K562 (cell line): ENCODE data around the gene TRAPPC2L. TPM values are rescaled to one million over a fixed set of nuclear protein-coding genes. Genes with fewer than 3 reads are reported as not detected.
A peak's percentile ranks its signal among the peaks of the same experiment; 100 is the strongest.

Experiments
- C11orf30 ChIP-seq: fragments of 450-650 bp; IDR thresholded peaks from 2 replicates; pipeline ENCODE4 v1.6.1; 2016; ENCODE audit warnings: low read depth, mild to moderate bottlenecking
- CBFA2T3 ChIP-seq: fragments of 450-650 bp; IDR thresholded peaks from 2 replicates; pipeline ENCODE4 v1.6.1; 2017
- CCNT2 ChIP-seq: IDR thresholded peaks from 2 replicates; pipeline ENCODE4 v1.6.1; 2011; ENCODE audit warnings: borderline replicate concordance, low read depth, mild to moderate bottlenecking, moderate library complexity, mixed read lengths, low read length; ENCODE audit not compliant: insufficient read length; ENCODE audit errors: extremely low read depth
- CLOCK ChIP-seq: fragments of 250-450 bp; sonication (Bioruptor Pico); IDR thresholded peaks from 2 replicates; pipeline ENCODE4 v1.4.0; 2020; ENCODE audit warnings: mild to moderate bottlenecking, moderate library complexity, borderline replicate concordance
- CXXC5 ChIP-seq: fragments of 250-450 bp; sonication (Bioruptor Pico); IDR thresholded peaks from 2 replicates; pipeline ENCODE4 v1.8.0; 2022; ENCODE audit warnings: inconsistent platforms, mild to moderate bottlenecking, moderate library complexity
- DNMT1 ChIP-seq: fragments of 450-650 bp; IDR thresholded peaks from 2 replicates; pipeline ENCODE4 v1.6.1; 2016; ENCODE audit warnings: antibody characterized with exemption, mild to moderate bottlenecking
- ERF ChIP-seq: fragments of 450-650 bp; formaldehyde crosslinking; IDR thresholded peaks from 2 replicates; pipeline ENCODE4 v1.4.0; 2020; ENCODE audit warnings: mild to moderate bottlenecking, mixed read lengths
- FOXK2 ChIP-seq, 2 experiments: fragments of 450-650 bp; IDR thresholded peaks in 1 of 2; conservative IDR thresholded peaks in 1 of 2; 2 replicates each; pipeline ENCODE4 v1.6.1; 2016; ENCODE audit warnings: low read depth in 2 of 2, mild to moderate bottlenecking in 1 of 2
- HDAC2 ChIP-seq: fragments of 450-650 bp; IDR thresholded peaks from 2 replicates; pipeline ENCODE4 v1.6.1; 2016; ENCODE audit warnings: mild to moderate bottlenecking
- ILF3 ChIP-seq: fragments of 450-650 bp; IDR thresholded peaks from 2 replicates; pipeline ENCODE4 v1.6.1; 2018; ENCODE audit warnings: antibody characterized with exemption, mild to moderate bottlenecking, moderate library complexity, borderline replicate concordance
- MITF ChIP-seq: IDR thresholded peaks from 2 replicates; pipeline ENCODE4 v1.6.1; 2014; ENCODE audit warnings: antibody characterized with exemption
- TCF3 ChIP-seq: sonication (generic); formaldehyde crosslinking; IDR thresholded peaks from 2 replicates; pipeline ENCODE4 v1.4.0; 2020; ENCODE audit warnings: mild to moderate bottlenecking, missing genetic modification reagents
- TEAD1 ChIP-seq, 2 experiments: fragments of 450-650 bp in 1 of 2; sonication (generic) in 1 of 2; formaldehyde crosslinking; IDR thresholded peaks; 2 replicates each; pipeline versions ENCODE4 v1.4.0 to v1.8.0; 2020 to 2022; ENCODE audit warnings: mild to moderate bottlenecking in 2 of 2, missing genetic modification reagents in 1 of 2
- USF1 ChIP-seq: sonication (generic); formaldehyde crosslinking; IDR thresholded peaks from 2 replicates; pipeline ENCODE4 v1.9.0; 2022; ENCODE audit warnings: mild to moderate bottlenecking, missing genetic modification reagents
- ZNF239 ChIP-seq: fragments of 250-450 bp; sonication (Bioruptor Pico); IDR thresholded peaks from 2 replicates; pipeline ENCODE4 v1.4.0; 2020; ENCODE audit warnings: mild to moderate bottlenecking
- polyA plus RNA-seq, 8 experiments: library from polyadenylated mRNA; depleted of rRNA in 4 of 8; stranded (reverse) in 5 of 8; unstranded in 3 of 8; fragments of >200 nt; fragmentation: Nextera tagmentation in 2 of 8; fragmentation: Illumina TruSeq in 1 of 8; extraction: Ambion mirVana in 2 of 8; extraction: Trizol in 1 of 8; gene quantifications; 2 replicates each; pipeline versions ENCODE4 v1.2.1 to v1.2.3, GENCODE V29; 2011 to 2014; ENCODE audit warnings: inconsistent platforms in 1 of 8, missing spikeins in 1 of 8
- total RNA-seq, 7 experiments: library from RNA; depleted of rRNA in 6 of 7; stranded (reverse); fragments of >200 nt in 6 of 7; fragmentation: Illumina TruSeq in 2 of 7; extraction: Trizol in 2 of 7; gene quantifications; 2 replicates each; pipeline versions ENCODE4 v1.2.1 to v1.2.3, GENCODE V29; 2011 to 2021; ENCODE audit warnings: low replicate concordance in 1 of 7
- TF ChIP-seq, protein P1 (sequence below): fragments of 250-450 bp; sonication (Bioruptor Pico); IDR thresholded peaks from 2 replicates; pipeline ENCODE4 v1.5.0; 2021; ENCODE audit warnings: mild to moderate bottlenecking, borderline replicate concordance
- TF ChIP-seq, protein P2 (sequence below): fragments of 450-650 bp; IDR thresholded peaks from 2 replicates; pipeline ENCODE4 v1.6.1; 2016; ENCODE audit warnings: borderline replicate concordance

Gene TRAPPC2L
- total and polyA plus RNA-seq, 9 of the 15 experiments (the other 6 are each of a cell fraction or from before 2014, with no cell fraction given), result 60.4 to 398 (median 97.5) TPM

- TF ChIP-seq CLOCK (CRISPR knock-in tag), result peak; percentile 72; the same call in 1 of the 2 replicates
- peak; percentile 99 for TF ChIP-seq USF1 (CRISPR knock-in tag)
- TF ChIP-seq ERF (CRISPR knock-in tag), result peak; percentile 61; the same call in 1 of the 2 replicates
- TF ChIP-seq C11orf30, result peak; percentile 99
- TF ChIP-seq HDAC2, result 0 out of 2 replicates have a peak, but pooled peaks have one; percentile 59
- TF ChIP-seq FOXK2 (conservative IDR thresholded peaks at IDR 0.05 in 1 of 2, IDR thresholded peaks at IDR 0.05 in 1 of 2; ENCODE audit: low read depth in 2 of 2), result peak in 1 of 2 experiments; percentile 64; a peak in 1 of 4 replicates
- 0 out of 2 replicates have a peak, but pooled peaks have one; percentile 17 for TF ChIP-seq ILF3
- TF ChIP-seq TCF3 (CRISPR knock-in tag), result peak; percentile 17; the same call in 1 of the 2 replicates
- peak; percentile 88 for TF ChIP-seq CXXC5 (CRISPR knock-in tag)
- TF ChIP-seq, protein P1, sequence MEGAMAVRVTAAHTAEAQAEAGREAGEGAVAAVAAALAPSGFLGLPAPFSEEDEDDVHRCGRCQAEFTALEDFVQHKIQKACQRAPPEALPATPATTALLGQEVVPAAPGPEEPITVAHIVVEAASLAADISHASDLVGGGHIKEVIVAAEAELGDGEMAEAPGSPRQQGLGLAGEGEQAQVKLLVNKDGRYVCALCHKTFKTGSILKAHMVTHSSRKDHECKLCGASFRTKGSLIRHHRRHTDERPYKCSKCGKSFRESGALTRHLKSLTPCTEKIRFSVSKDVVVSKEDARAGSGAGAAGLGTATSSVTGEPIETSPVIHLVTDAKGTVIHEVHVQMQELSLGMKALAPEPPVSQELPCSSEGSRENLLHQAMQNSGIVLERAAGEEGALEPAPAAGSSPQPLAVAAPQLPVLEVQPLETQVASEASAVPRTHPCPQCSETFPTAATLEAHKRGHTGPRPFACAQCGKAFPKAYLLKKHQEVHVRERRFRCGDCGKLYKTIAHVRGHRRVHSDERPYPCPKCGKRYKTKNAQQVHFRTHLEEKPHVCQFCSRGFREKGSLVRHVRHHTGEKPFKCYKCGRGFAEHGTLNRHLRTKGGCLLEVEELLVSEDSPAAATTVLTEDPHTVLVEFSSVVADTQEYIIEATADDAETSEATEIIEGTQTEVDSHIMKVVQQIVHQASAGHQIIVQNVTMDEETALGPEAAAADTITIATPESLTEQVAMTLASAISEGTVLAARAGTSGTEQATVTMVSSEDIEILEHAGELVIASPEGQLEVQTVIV (CRISPR knock-in tag), result no peak
- TF ChIP-seq TEAD1 (CRISPR knock-in tag; IDR thresholded peaks at IDR 0.05), result no peak
- TF ChIP-seq, protein P2, sequence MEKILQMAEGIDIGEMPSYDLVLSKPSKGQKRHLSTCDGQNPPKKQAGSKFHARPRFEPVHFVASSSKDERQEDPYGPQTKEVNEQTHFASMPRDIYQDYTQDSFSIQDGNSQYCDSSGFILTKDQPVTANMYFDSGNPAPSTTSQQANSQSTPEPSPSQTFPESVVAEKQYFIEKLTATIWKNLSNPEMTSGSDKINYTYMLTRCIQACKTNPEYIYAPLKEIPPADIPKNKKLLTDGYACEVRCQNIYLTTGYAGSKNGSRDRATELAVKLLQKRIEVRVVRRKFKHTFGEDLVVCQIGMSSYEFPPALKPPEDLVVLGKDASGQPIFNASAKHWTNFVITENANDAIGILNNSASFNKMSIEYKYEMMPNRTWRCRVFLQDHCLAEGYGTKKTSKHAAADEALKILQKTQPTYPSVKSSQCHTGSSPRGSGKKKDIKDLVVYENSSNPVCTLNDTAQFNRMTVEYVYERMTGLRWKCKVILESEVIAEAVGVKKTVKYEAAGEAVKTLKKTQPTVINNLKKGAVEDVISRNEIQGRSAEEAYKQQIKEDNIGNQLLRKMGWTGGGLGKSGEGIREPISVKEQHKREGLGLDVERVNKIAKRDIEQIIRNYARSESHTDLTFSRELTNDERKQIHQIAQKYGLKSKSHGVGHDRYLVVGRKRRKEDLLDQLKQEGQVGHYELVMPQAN, result peak; percentile 93
- no peak for TF ChIP-seq ZNF239 (CRISPR knock-in tag)
- peak; percentile 96 for TF ChIP-seq MITF
- no peak for TF ChIP-seq DNMT1
- TF ChIP-seq CBFA2T3, result peak; percentile 16; the same call in 1 of the 2 replicates
- TF ChIP-seq CCNT2, result peak; percentile 69
Observed at GRCh38 chr16:88856828-88857727, at the start of gene TRAPPC2L, which contains the start of gene GALNS (continued).
